A673 (cell line): Measurements from ENCODE around the gene MCRS1. TPM values are rescaled to one million over a fixed set of nuclear protein-coding genes. Genes with fewer than 3 reads are reported as not detected.
"Not testable (repeated sequence)": the region's sequence is repeated elsewhere in the genome, so short reads cannot be mapped to it uniquely, and the experiment has no call there.

Experiments used
- BruUV-seq: library from RNA; stranded (reverse); fragments of 400-500 nt; replicated peaks from 2 replicates; lab custom pipeline; 2021; lab: Mats Ljungman, UMichigan
- CTCF ChIA-PET: fragments of 300-600 bp; sonication (Branson Sonifier 250); formaldehyde crosslinking; loops from one replicate; lab custom pipeline; 2022; ENCODE audit warnings: antibody characterized with exemption; lab: Charles Lee
- POLR2A ChIA-PET: fragments of 300-600 bp; sonication (Branson Sonifier 250); formaldehyde crosslinking; loops from one replicate; lab custom pipeline; 2022; ENCODE audit warnings: antibody characterized with exemption; ENCODE audit not compliant: low non-redundant PET; lab: Charles Lee
- DNase-seq: peaks from one replicate; pipeline ENCODE4 v3.0.0-alpha.2; 2015; ENCODE audit warnings: low spot score
- H3K27ac ChIP-seq: fragments of 200-600 bp; sonication (generic); 2 replicates; pipeline ENCODE4 v1.5.1; 2016; ENCODE audit warnings: mixed run types, low read depth, mild to moderate bottlenecking, mixed read lengths, antibody characterized with exemption, low read length; ENCODE audit not compliant: poor library complexity, severe bottlenecking
- H3K27me3 ChIP-seq: fragments of 200-600 bp; sonication (generic); replicated peaks from 2 replicates; pipeline ENCODE4 v1.6.1; 2017; ENCODE audit warnings: mixed run types, low read depth, mild to moderate bottlenecking, mixed read lengths, antibody characterized with exemption, low read length; ENCODE audit not compliant: insufficient read depth, poor library complexity
- H3K36me3 ChIP-seq: fragments of 200-600 bp; sonication (generic); 2 replicates; pipeline ENCODE4 v1.6.1; 2016; ENCODE audit warnings: mixed run types, mild to moderate bottlenecking, mixed read lengths, antibody characterized with exemption, low read length; ENCODE audit not compliant: insufficient read depth, poor library complexity, severe bottlenecking
- H3K4me1 ChIP-seq: fragments of 200-600 bp; sonication (generic); 2 replicates; pipeline ENCODE4 v1.6.1; 2017; ENCODE audit warnings: mixed run types, mild to moderate bottlenecking, mixed read lengths, antibody characterized with exemption, low read length; ENCODE audit not compliant: insufficient read depth, poor library complexity, severe bottlenecking
- H3K4me3 ChIP-seq: fragments of 200-600 bp; sonication (generic); 2 replicates; pipeline ENCODE4 v1.5.1; 2016; ENCODE audit warnings: low read depth, mixed run types, mild to moderate bottlenecking, mixed read lengths, low read length; ENCODE audit not compliant: poor library complexity, severe bottlenecking
- H3K9me3 ChIP-seq: fragments of 200-600 bp; sonication (generic); 2 replicates; pipeline ENCODE4 v1.6.1; 2016; ENCODE audit warnings: mixed run types, low read depth, mild to moderate bottlenecking, mixed read lengths, antibody characterized with exemption, low read length; ENCODE audit not compliant: poor library complexity, severe bottlenecking
- EZH2 ChIP-seq: fragments of 200-600 bp; sonication (generic); IDR thresholded peaks from 2 replicates; pipeline ENCODE4 v1.6.1; 2017; ENCODE audit warnings: borderline replicate concordance, low read depth, mild to moderate bottlenecking, mixed read lengths, antibody characterized with exemption, low read length; ENCODE audit not compliant: poor library complexity, severe bottlenecking
- intact Hi-C: fragments of 100-400 bp; cut with micrococcal nuclease; formaldehyde crosslinking; loops from one replicate; pipeline ENCODE4 v1.10.0; 2022; ENCODE audit not compliant: unreplicated experiment
- total RNA-seq: library from RNA; stranded (reverse); gene quantifications from 2 replicates; pipeline ENCODE4 v1.2.3, GENCODE V29; 2021
- TF ChIP-seq, protein P1 (sequence below): fragments of 300-800, 200-600 bp; sonication (generic); conservative IDR thresholded peaks from 2 replicates; pipeline ENCODE4 v1.5.1; 2017; ENCODE audit warnings: low read depth, mild to moderate bottlenecking, antibody characterized with exemption, low read length, moderate library complexity, mixed read lengths

The MCRS1 gene
- total RNA-seq, 1 experiment from 2014 or later: 79.6 TPM

DNA sequence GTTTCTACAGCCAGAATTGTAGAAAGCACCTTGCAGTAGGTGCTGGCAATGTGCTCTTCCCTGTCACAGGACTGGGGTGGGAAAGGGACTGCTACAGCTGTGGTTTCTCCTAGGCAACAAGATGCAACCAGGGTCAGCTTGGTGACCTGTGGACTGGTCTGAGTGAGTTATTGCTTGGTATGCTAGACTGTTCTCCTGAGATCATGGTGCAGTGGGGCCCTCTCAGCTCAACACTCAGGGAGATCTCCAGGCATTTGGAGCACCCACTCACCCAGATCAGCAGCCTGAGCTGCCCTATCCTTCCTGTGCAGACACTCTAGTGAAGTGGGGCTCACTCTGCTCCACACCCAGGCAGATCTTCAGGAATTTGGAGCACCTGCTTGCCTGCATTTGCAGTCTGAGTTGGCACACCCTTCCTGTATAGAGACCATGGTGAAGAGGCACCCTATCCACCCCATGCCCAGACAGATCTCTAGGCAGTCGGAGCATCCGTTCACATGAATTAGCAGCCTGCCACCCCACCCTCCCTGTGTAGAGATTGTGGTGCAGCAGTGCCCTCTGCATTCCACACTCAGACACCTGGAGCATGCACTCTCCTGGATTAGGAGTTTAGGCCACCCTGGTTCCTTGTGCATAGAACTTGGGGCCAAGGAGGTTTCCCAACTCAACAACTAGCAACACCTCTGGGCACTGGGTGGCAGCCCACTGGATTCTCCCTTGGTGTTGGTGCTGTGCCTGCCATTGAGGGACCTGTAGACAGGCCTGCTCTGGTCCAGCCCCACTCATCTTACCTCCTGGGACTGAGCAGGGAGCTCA lies 41.3 kb upstream of the MCRS1 start:
- DNase-seq: no peak
- H3K27me3 ChIP-seq: no peaks in the 10 kb centered on the region
- H3K4me1 ChIP-seq: no peaks in the 10 kb centered on the region
- TF ChIP-seq, protein P1, sequence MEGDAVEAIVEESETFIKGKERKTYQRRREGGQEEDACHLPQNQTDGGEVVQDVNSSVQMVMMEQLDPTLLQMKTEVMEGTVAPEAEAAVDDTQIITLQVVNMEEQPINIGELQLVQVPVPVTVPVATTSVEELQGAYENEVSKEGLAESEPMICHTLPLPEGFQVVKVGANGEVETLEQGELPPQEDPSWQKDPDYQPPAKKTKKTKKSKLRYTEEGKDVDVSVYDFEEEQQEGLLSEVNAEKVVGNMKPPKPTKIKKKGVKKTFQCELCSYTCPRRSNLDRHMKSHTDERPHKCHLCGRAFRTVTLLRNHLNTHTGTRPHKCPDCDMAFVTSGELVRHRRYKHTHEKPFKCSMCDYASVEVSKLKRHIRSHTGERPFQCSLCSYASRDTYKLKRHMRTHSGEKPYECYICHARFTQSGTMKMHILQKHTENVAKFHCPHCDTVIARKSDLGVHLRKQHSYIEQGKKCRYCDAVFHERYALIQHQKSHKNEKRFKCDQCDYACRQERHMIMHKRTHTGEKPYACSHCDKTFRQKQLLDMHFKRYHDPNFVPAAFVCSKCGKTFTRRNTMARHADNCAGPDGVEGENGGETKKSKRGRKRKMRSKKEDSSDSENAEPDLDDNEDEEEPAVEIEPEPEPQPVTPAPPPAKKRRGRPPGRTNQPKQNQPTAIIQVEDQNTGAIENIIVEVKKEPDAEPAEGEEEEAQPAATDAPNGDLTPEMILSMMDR: no peak
- TF ChIP-seq EZH2: no peak
- intact Hi-C loops: no loop called here
- H3K9me3 ChIP-seq: no peaks in the 10 kb centered on the region
- no TSS peak for BruUV-seq
- H3K27ac ChIP-seq: no peak overlapping the region
- ChIA-PET POLR2A (no interaction called here), CTCF (interaction anchor here (0.9 kb wide), 1 partner anchor 251 kb away, joined by 3 read pairs; no protein-coding TSS in a partner anchor)
- no peak overlapping the region for H3K4me3 ChIP-seq
- H3K36me3 ChIP-seq: no peaks in the 10 kb centered on the region

DNA sequence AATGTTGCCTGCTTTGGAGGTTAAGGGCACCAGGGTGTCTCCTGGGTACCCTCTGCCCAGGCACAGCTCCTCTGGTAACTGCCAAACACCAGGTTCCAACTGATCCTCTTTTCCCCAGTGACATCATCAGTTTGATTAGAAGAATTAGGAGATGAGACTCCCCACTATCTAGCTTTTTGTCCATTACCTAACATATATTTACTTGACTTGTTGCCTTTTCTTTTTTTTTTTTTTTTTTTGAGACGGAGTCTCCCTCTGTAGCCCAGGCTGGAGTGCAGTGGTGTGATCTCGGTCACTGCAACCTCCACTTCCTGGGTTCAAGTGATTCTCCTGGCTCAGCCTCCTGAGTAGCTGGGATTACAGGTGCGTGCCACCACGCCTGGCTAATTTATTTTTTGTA lies 37.6 kb upstream of the MCRS1 start, which contains the start of gene FAM186B:
Gene FAM186B, minus strand, starts transcription at position 101 of the 400 bp plus-strand sequence. CDS start 162 bp downstream, outside the sequence.
- not testable (repeated sequence) for BruUV-seq

DNA sequence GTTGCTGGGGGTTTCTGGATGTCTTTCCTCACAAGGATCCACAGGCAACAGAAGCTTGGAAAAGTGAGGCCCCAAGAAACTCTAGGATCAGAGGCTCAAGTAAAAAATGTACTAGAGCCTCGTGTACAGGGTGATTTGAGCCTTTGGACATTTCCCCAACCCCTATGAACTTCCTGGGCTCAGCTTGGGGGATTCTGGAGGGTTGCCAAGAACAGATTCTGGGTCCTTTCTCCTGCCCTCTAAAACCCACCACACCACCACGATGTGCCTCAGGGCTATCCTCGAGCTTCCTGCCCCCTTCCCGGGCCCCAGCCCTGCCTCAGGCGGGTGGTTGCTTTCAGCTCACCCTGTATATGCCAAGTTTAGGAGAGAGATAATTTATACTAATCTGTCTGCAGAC lies 36.9 kb upstream of the MCRS1 start:
- H3K4me3 ChIP-seq: no peak overlapping the region
- no peaks in the 10 kb centered on the region for H3K36me3 ChIP-seq
- ChIA-PET POLR2A (no interaction called here), CTCF (no interaction called here)
- intact Hi-C loops: no loop called here
- TF ChIP-seq EZH2: no peak
- TF ChIP-seq, protein P1: no peak
- BruUV-seq: no TSS peak
- H3K27me3 ChIP-seq: no peaks in the 10 kb centered on the region
- DNase-seq: no peak
- H3K27ac ChIP-seq: no peak overlapping the region
- no peaks in the 10 kb centered on the region for H3K4me1 ChIP-seq
- no peaks in the 10 kb centered on the region for H3K9me3 ChIP-seq

More for the DNA sequence above, 37.6 kb upstream of the MCRS1 start, which contains the start of gene FAM186B:
- H3K4me3 ChIP-seq, H3K27ac ChIP-seq, H3K36me3 ChIP-seq, intact Hi-C loops, H3K9me3 ChIP-seq, DNase-seq, POLR2A ChIA-PET, H3K27me3 ChIP-seq, H3K4me1 ChIP-seq: not testable (repeated sequence)
- CTCF ChIA-PET: interaction anchor here (0.6 kb wide), 1 partner anchor 23 kb away, joined by 3 read pairs; no protein-coding TSS in a partner anchor

DNA sequence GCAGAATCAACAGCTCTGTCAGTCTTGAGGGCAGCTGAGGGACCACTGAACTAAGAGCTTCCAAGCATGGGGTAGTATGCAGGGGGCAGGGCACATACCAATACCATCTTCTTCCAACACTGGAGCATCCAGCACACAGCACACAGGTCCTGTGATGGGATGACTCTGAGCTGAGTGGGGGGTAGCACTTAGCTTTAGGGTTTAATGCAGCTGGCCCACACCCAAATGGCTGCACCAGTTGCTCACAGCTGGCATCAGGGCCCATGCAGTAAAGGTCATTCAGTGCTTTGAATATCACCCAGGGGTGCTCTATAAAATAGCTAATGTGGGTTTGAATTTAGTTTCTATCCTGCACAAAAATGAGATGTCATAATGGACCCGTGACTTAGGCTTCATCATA lies 35.8 kb upstream of the MCRS1 start:
- ChIA-PET CTCF (interaction anchor here (1.6 kb wide), 1 partner anchor 256 kb away, joined by 3 read pairs; no protein-coding TSS in a partner anchor), POLR2A (no interaction called here)
- intact Hi-C loops: no loop called here
- no peak for DNase-seq
- H3K36me3 ChIP-seq: no peaks in the 10 kb centered on the region
- no peaks in the 10 kb centered on the region for H3K9me3 ChIP-seq
- no peak overlapping the region for H3K4me3 ChIP-seq
- H3K4me1 ChIP-seq: no peaks in the 10 kb centered on the region
- no TSS peak for BruUV-seq
- H3K27me3 ChIP-seq: no peaks in the 10 kb centered on the region
- no peak overlapping the region for H3K27ac ChIP-seq
- no peak for TF ChIP-seq EZH2
- TF ChIP-seq, protein P1: no peak
